ENCODE measurements around the gene TAF1B. TPM values are rescaled to one million over a fixed set of nuclear protein-coding genes. Genes with fewer than 3 reads are reported as not detected.
A peak's percentile ranks its signal among the peaks of the same experiment; 100 is the strongest.

TAF1B gene
- total RNA-seq, 1 donor = 41.3 TPM

DNA sequence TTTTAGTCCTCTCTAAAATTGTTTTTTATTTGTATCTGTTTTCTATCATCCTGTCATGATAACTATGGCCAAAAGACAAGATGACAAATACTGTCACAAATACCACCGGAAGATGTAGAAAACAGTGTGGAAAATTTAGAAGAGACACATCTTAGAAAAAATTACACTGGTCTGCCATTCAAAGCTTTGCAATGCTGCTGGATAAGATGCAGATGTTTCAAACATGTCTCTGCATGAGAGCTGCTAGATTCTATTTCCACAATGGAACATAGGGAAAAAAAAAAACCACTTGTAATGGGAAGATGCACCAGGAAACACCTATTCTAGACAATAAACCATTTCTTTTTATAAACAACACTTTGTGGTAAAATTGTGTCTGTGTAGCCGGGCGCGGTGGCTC lies 5.8 kb upstream of the TAF1B start:
- DNase-seq (ENCODE audit: insufficient read length, low spot score, missing footprints) = no peak
- no peaks in the 10 kb centered on the region for H4K20me1 ChIP-seq (ENCODE audit: insufficient read depth, low read length)
- H3K79me2 ChIP-seq (ENCODE audit: insufficient read depth, low read length) = no peaks in the 10 kb centered on the region
- no peak overlapping the region for H3K4me2 ChIP-seq (ENCODE audit: insufficient read depth, low read length)
- no peak for TF ChIP-seq CTCF (IDR thresholded peaks at IDR 0.05; ENCODE audit: extremely low read depth, low read depth, low read length)
- H3K4me3 ChIP-seq (ENCODE audit: insufficient read depth, low read length) = no peak overlapping the region
- peak overlapping the region; percentile 24 for H3K27ac ChIP-seq (ENCODE audit: low read depth, low read length)
- H3K27me3 ChIP-seq (ENCODE audit: insufficient read depth, low read length) = no peaks in the 10 kb centered on the region
- no peak overlapping the region for H2AFZ ChIP-seq (ENCODE audit: low read length)
- H3K4me1 ChIP-seq (ENCODE audit: insufficient read depth, low read length) = peaks cover 12% of the 10 kb centered on the region
- no peaks in the 10 kb centered on the region for H3K36me3 ChIP-seq (ENCODE audit: insufficient read depth, low read length)
- no peaks in the 10 kb centered on the region for H3K9me3 ChIP-seq (ENCODE audit: low read depth, low read length)

GRCh38 chr2:9838391-9838790 lies 4.9 kb upstream of the TAF1B start:
- no peak overlapping the region for H3K4me2 ChIP-seq (ENCODE audit: insufficient read depth, low read length)
- no peaks in the 10 kb centered on the region for H3K36me3 ChIP-seq (ENCODE audit: insufficient read depth, low read length)
- H3K9me3 ChIP-seq (ENCODE audit: low read depth, low read length) = no peaks in the 10 kb centered on the region
- no peak overlapping the region for H3K4me3 ChIP-seq (ENCODE audit: insufficient read depth, low read length)
- H4K20me1 ChIP-seq (ENCODE audit: insufficient read depth, low read length) = no peaks in the 10 kb centered on the region
- no peak for TF ChIP-seq CTCF (IDR thresholded peaks at IDR 0.05; ENCODE audit: extremely low read depth, low read depth, low read length)
- peaks cover 12% of the 10 kb centered on the region for H3K4me1 ChIP-seq (ENCODE audit: insufficient read depth, low read length)
- no peak overlapping the region for H3K27ac ChIP-seq (ENCODE audit: low read depth, low read length)
- no peak overlapping the region for H2AFZ ChIP-seq (ENCODE audit: low read length)
- no peaks in the 10 kb centered on the region for H3K79me2 ChIP-seq (ENCODE audit: insufficient read depth, low read length)
- no peaks in the 10 kb centered on the region for H3K27me3 ChIP-seq (ENCODE audit: insufficient read depth, low read length)
- no peak for DNase-seq (ENCODE audit: insufficient read length, low spot score, missing footprints)

DNA sequence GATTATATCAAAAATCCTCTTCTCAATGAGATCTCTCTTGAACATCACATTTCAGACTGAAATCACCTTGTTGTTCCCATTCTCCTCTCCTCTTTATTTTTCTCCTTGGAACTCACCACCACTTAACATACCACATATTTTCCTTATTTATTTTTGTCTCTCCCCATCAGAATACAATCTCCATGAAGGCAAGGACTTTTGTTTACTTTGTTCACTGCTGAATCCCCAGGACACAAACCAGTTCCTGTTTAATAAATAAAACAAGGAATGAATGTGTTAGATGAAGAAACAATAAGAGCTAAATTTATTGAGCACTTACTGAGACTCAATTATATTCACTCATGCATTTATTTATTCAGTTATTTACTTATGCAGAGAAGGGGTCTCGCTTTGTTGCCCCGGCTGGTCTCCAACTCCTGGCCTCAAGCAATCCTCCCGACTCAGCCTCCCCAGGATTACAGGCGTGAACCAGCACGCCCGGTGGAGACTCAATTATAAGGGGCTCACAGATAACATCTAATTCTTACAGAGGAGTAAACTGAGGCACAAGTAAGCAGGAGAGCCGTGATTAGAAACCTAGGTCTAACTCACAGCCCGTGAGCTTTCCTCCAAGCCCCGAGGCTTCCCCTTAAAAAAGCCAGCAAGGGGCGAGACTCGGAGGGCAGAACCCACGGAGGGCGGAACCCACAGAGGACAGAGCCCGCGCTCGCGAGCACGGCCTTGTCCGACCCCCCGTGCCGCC lies 616 bp upstream of the TAF1B start:
- H3K79me2 ChIP-seq (ENCODE audit: insufficient read depth, low read length) = peaks cover 40% of the 10 kb centered on the region
- DNase-seq (ENCODE audit: insufficient read length, low spot score, missing footprints) = peak; percentile 42
- peak overlapping the region; percentile 93 for H3K4me2 ChIP-seq (ENCODE audit: insufficient read depth, low read length)
- H3K27ac ChIP-seq (ENCODE audit: low read depth, low read length) = peak overlapping the region; percentile 45
- H3K4me3 ChIP-seq (ENCODE audit: insufficient read depth, low read length) = peak overlapping the region; percentile 87
- H3K36me3 ChIP-seq (ENCODE audit: insufficient read depth, low read length) = peaks cover 7% of the 10 kb centered on the region
- H2AFZ ChIP-seq (ENCODE audit: low read length) = peak overlapping the region; percentile 72
- H3K27me3 ChIP-seq (ENCODE audit: insufficient read depth, low read length) = no peaks in the 10 kb centered on the region
- peaks cover 31% of the 10 kb centered on the region for H3K4me1 ChIP-seq (ENCODE audit: insufficient read depth, low read length)
- TF ChIP-seq CTCF (IDR thresholded peaks at IDR 0.05; ENCODE audit: extremely low read depth, low read depth, low read length) = no peak
- H4K20me1 ChIP-seq (ENCODE audit: insufficient read depth, low read length) = no peaks in the 10 kb centered on the region
- no peaks in the 10 kb centered on the region for H3K9me3 ChIP-seq (ENCODE audit: low read depth, low read length)

DNA sequence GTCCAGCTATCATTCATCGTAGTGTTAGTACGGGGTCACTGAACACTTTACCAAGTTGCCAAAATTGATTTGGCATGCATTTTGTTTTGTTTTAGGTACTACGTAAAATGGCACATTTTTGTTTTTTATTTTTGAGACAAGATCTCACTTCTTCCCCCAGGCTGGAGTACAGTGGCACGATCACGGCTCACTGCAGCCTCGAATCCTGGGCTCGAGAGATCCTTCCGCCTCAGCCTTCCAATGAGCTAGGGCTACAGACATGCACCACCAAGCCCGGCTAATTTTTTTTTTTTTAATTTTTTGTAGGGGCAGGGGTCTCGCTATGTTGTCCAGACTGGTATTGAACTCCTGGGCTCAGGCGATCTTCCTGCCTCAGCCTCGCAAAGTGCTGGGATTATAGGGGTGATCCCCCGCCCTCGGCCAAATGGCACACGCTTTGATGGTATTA lies 786 bp downstream of the TAF1B start:
- Histone ChIP-seq H4K20me1 (ENCODE audit: insufficient read depth, low read length) (no peaks in the 10 kb centered on the region), H3K27ac (ENCODE audit: low read depth, low read length) (peak overlapping the region; percentile 45), H3K4me2 (ENCODE audit: insufficient read depth, low read length) (peak overlapping the region; percentile 93), H3K4me3 (ENCODE audit: insufficient read depth, low read length) (peak overlapping the region; percentile 87), H3K36me3 (ENCODE audit: insufficient read depth, low read length) (peaks cover 7% of the 10 kb centered on the region), H2AFZ (ENCODE audit: low read length) (peak overlapping the region; percentile 87), H3K27me3 (ENCODE audit: insufficient read depth, low read length) (no peaks in the 10 kb centered on the region), H3K9me3 (ENCODE audit: low read depth, low read length) (no peaks in the 10 kb centered on the region), H3K4me1 (ENCODE audit: insufficient read depth, low read length) (peaks cover 31% of the 10 kb centered on the region), H3K79me2 (ENCODE audit: insufficient read depth, low read length) (peaks cover 46% of the 10 kb centered on the region)
- no peak for DNase-seq (ENCODE audit: insufficient read length, low spot score, missing footprints)
- no peak for TF ChIP-seq CTCF (IDR thresholded peaks at IDR 0.05; ENCODE audit: extremely low read depth, low read depth, low read length)

Measured in osteoblast (primary cell).